GM18520 (cell line): ENCODE results near the gene ARFGAP1.
"Not testable (repeated sequence)": the region's sequence is repeated elsewhere in the genome, so short reads cannot be mapped to it uniquely, and the experiment has no call there.

ENCODE experiments used
- ATAC-seq: cut with Tn5 transposase; IDR thresholded peaks from one replicate; pipeline ENCODE4 v1.9.1; 2021; ENCODE audit not compliant: unreplicated experiment

The ARFGAP1 gene

DNA sequence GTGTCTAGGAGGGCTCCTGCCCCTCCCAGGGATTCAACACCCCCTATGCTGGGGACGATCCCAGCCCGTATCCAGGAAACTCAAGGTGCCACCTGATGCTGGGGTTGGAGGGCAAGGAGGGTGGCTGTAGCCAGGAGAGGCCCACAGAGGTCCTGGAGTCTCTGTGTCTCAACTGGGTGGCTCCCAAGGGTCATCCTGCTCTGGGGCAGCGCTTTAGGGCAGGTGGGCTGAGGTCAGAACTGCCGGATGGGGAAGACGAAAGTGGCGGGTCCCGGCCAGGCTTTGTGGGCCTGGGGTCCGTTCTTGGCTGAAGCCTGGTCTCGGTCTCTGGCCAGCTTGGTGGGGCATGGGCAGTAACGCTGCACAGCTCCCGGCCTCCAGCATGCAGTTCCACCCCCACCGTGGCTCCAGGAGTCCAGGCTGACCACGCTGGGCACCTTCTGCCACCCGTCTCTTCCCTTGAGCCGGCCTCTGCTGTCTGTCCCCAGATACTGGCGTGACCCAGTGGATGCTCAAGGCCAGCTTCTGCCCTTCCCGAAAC is 17.6 kb downstream of the ARFGAP1 start:
- ATAC-seq: no peak

DNA sequence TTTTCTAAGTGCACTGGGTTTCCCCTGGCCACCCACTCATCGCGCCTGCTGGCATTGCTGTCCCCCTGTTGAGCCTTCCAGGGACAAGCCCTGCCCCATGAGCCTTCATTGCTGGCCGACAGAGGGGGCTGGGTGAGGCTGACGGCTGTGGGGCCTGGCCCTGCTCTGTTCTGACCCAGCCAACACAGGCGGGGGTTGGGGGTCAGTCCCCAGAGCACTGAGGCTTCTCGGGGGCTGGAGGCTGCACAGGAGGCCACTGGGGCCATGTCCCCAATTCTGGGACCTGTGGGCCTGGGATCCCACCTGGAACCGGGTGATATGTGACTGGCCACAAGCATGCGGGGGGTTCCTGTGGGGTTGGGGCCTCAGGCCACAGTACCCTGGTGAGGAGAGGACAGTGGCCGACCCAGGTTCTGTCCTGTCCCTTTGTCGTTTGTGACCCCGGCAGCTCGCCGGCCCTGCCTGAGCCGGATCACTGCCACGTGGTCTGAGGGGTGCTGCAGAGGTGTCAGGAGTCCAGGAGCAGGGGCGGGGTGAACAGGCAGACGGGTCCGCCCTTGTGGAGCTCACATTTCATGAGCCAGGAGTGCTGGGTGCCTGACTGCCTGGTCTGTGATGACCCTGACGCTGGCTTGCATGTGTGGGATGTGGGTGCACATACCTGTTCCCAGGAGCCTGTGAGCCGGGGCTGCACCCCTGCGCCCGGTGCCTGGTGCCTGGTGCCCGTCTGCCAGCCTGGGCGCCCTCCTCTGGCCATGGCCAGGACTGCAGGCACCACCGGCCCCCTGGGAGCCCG is 18.3 kb downstream of the ARFGAP1 start:
- ATAC-seq: no peak

DNA sequence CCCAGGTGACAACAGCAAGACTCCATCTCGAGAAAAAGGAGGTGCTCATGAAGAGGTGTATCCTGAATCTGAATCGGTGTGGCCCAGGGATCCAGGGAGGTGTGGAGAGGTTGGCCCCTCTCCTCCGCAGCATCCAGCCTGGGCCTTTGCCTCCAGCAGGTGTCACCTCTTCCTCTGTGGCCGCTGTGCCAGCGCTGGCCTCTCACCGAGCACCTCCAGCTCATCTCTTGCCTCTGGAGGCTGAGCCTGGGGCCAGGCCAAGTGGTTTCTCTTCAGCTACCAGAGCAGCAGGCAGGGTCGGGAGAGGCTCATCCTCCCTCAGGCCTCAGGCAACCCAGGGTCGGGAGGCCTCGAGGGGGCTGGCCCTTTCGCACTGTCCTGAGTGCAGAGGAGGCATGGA is 19.2 kb downstream of the ARFGAP1 start:
- no peak for ATAC-seq

DNA sequence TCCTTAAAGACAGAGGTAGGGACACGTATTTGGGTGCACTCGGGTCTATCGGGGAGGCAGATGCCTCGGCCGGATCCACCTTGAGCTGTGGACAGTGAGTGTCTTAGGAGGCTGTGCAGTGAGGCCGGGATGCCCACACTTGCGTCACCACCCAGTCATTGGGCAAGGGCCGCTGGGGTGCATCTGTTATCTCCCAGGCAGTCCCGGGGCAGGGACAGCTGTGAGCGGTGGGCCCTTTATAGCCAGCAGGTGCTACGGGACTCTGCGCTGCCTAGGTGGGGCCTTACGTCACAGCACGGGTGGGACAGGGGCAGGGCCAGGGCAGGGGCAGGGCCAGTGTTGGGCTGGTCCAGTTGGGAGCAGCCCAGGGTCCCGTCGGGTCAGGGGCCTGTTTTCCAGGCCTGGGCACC is 19.7 kb downstream of the ARFGAP1 start:
- no peak for ATAC-seq

DNA sequence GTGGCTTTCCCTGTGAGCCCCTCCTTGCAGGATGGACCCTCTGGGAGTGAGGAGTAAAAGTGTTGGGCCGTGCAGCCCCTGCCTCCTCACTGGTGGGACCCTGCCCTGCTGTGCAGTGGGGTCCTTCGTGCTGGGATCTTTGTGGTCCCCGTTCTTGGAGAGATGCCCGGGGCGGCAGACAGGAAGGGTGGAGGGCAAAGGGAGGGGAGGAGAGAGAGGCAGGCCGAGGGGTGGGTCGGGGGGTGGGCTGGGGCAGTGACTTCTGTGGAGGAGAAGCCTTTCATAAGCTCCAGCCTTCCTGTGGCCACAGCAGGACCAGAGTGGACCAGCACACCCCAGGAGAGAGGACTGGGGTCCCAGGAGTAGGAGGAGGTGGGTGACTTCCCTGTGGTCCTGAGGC is 20.3 kb downstream of the ARFGAP1 start, which contains the start of gene COL20A1:
Gene COL20A1 (plus strand): TSS at position 283 of the 400 bp plus-strand sequence. CDS start 1,922 bp downstream, outside the sequence.
- no peak for ATAC-seq

DNA sequence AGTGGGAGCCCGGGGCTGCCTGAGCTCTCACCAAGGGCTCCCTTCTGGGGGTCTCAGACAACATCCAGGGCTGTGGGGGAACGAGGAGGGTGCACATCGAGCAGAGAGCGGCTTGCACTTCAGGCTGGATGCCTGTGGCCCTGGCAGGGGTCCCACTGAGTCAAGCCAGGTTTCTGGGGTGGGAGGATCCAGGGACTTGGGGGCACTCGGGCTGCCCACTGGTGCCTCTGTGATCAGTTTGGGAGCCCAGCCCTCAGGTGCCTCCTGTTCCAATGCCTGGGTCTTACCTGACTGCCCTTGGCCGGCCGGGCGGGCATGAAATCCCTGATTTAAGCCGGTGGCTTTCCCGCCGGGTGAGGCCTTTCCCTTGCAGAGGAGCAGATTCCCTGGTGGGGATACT is 20.8 kb downstream of the ARFGAP1 start:
- ATAC-seq: no peak

DNA sequence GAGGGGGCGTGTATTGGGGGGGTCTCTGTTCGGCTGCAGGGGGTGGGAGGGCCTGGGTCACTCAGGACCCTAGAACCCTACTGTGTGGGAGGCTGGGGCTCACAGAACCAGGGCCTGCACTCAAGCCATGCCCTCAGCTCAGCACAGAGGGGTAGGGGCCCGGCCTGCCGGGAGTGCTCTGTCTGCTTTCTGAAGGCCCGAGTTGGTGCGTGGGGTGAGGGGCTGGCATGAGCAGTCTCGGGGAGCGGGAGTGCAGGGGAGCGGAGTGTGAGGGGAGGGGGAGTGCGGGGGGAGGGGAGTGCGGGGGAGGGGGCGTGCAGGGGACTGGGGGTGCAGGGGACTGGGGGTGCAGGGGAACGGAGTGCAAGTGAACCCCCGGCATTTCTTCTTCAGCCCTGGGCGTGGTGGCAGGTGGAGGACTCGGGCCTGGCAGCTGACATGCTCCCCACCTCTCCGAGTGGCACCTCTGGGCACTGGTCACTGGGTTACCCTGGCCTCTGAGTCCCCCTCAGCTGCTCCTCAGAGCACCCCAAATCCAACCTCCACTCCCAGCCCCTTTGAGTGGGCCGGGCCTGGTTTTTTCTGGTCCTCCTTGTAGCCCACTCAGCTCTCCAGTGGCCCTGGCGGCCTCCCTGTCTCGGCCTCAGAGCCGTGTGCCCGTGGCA is 21.4 kb downstream of the ARFGAP1 start:
- ATAC-seq: no peak

DNA sequence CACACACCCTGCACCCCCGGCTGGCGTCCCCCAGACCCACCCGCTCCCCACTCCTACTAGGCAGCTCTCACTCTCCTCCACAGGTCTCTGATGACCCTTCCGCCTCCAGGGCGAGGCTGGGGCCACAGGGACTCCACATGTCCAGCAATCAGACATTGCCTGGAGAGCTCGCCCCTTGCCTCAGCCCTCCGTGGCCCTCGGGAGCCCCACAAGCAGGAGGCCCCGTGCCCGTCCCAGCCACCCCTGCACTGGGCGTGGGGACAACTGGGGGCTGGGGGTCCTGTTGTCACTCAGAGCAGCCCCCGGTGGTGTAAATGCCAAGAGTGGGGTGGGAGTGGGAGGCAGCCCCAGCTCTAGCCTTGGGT is 21.9 kb downstream of the ARFGAP1 start:
- ATAC-seq: no peak

DNA sequence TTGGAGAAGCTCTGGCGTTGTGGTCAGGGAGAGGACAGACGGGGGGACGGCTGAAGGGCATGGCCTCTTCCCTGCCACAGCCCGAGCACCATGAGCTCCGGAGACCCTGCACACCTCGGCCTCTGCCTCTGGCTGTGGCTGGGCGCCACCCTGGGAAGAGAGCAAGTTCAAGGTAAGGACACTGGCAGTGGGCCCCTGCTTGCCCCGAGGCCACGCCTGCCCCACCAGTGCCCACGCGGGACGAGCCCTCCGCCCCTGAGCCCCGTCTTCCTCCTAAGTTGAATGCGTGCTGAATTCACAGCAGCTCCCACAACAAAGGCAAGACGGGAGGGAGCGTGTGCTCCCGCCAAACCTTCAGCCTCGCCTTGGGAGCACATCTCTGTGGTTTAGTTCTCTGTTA is 22.4 kb downstream of the ARFGAP1 start:
- ATAC-seq: no peak

DNA sequence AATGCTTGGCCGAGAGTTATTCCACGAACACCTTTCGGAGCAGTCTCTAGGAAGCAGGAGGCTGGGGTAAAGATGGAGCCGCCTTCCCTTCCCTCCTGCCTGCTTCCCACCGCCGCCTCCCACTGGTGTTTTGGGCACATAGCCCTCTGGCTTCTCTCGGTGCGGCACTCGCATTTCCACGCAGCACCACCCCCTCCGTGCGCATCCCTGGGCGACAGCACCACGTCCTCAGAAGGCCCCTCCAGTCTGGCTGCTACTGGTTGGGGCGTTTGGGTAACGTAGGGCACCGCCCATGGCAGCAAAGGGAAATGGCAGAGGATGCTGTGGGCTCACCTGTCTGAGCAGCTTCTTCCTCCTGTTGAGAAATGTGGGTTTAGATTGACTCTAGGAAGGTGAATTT is 22.8 kb downstream of the ARFGAP1 start:
- no peak for ATAC-seq

DNA sequence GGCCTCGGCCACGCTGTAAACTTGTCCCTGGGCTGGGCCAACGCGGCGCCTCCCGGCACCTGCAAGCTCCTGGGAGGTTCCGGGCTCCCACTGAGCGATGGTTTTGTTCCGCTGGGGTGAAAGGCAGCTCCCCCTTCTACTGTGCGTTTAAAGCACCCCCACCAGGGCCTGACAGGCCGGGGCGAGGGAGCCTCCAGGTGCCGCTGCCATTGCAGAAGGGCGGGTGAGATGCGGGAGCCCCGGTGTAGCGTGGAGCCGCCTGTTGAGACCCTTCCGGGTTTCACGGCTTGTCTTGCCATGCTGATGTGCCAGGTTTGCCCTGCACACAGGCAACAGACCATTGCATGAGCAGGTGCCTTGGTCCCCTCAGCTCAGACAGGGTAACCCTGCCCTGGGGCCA is 23.2 kb downstream of the ARFGAP1 start:
- ATAC-seq: no peak

DNA sequence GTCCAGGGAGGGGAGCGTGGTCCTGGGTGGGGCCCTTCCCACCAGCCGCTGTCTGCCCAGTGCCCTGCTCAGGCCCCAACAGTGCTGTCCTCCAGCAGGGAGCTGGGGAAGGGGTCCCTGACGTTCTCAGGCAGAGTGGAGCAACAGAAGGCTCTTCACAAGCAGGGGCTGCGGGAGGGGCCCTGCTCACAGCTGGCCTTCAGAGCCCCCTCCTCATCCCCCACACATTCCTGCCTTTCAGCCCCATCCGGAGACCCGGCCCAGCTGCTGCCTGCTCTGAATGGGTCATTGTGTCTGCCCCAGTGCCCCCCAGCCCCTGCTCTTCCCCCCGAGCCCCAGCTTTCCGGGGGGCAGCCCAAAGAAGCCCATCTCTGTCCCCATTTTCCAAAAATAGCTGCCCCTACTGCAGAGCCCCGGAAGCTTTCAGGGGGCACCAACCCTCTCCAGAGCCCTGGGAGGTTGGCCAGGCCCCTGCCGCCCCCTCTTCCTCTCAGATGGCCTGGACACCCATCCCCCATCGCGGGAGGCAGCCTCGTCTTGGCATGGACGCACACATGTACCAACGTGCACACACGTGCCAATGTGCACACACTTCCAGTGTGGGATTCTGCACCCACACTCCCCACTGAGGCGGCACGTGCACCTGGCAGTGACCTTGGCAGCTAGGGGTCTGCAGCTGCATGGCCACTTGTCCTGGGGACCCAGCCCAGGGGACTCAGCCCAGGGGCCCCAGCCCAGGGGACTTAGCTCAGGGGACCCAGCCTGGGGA is 24.1 kb downstream of the ARFGAP1 start:
- ATAC-seq: no peak

DNA sequence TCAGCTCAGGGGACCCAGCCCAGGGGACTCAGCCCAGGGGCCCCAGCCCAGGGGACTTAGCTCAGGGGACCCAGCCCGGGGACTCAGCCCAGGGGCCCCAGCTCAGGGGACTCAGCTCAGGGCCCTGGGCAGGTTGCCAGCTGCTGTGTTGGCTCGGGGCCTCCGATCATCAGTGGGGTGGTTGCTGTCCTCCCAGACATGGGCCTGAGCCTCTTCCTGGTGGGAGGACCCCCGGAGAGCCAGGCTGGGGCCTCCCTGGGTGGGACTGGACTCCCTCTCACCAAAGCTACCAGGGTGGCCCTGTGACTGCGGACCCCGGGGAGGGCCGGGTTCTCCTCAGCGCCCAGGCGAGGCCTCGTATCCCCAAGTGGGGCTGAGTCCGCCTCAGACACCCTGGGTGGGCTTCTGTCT is 24.8 kb downstream of the ARFGAP1 start:
- ATAC-seq: no peak

DNA sequence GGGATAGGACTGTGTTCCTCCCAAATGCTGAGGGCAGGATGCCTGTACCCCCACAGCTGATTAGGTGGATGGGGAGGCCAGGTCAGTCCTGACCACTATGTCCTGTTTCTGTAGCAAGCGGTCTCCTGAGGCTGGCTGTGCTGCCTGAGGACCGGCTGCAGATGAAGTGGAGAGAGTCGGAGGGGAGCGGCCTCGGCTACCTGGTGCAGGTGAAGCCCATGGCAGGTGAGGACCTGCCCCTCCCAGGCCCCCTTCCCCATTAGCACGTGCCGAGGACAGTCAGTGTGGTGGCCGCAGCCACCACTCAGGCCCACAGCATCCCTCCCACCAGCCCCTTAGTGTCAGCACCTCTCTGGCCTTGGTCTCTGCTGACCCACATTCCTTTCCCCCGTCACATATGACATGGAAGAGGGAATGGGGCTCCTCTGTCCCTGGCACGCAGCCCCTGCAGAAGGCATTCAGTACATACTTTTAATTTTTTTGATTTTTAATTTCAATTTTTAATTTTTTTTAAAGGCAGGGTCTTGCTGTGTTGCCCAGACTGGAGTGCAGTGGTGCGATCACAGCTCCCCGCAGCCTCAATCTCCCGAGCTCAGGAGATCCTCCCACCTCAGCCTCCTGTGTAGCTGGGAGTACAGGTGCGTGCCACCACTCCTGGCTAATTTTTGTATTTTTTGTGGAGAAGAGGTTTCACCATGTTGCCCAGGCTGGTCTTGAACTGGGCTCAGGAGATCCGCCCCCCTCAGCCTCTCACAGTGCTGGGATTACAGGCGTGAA is 25.4 kb downstream of the ARFGAP1 start:
- no peak for ATAC-seq

DNA sequence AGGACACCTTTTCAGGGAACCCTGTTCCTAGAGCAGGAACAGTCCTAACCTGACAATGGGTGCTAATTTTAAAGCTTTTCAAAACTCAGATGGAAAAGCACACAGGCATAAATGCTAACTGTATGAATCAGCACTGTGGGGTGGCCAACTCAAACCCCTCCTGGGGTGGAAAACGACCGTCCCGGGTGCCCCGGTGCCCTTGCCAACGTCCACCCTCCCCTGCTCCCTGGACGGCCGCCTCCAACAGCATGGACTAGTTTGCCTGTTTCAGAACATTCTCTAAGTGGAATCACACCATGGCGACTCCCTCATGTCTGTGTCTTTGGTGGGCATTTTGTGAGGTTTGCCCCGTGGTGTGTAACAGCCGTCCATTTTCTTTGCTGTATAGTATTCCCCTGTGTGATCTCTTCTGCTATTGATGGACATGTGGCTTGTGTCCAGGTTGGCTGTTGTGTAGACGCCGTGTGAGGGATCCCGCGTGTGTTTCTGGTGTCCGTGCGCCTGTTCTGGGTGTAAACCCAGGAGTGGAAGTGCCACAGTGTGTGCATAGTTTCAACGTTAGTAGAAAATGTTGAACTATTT is 26.2 kb downstream of the ARFGAP1 start:
- ATAC-seq: no peak

DNA sequence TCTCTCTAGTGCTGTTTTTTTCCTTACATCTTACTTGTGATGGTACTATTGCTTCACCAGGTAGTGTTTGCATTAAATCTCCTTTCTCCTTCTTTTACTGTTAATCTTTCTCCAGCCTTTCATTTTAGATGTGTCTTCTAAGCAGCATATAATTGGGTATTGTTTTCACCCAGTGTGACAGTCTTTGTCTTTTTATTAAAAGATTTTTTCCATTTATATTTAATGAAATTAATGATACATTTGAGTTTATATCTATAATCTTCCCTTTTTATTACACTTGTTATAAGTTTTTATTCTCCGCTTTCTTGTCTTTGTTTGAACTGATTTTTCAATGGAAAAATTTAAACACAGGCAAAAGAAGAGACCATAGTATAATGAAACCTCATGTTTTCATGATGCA is 29.1 kb downstream of the ARFGAP1 start:
- no peak for ATAC-seq

DNA sequence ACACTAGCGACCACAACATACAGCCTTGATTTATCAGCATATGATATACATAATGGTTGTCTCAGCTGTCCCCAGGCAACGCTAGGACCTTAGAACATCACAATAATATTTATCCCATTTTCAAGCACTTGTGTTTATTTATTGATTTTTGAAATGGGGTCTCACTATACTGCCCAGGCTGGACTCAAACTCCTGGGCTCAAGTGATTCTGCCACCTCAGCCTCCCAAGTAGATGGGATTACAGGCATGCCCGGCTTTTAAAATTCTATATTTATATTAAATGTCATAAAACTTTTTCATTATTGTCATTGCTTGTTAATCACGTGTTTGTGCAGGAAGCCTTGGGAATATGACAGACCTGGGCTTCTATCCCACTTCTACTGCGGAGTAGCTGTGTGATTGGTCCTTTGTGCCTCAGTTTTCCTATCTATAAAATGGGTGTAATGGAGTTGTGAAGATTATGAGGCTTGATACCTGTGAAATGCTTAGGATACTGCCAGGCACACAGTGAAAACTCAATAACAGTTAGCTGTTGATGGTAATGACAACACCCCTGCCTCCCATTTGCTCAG is 30.6 kb downstream of the ARFGAP1 start:
- ATAC-seq: no peak

DNA sequence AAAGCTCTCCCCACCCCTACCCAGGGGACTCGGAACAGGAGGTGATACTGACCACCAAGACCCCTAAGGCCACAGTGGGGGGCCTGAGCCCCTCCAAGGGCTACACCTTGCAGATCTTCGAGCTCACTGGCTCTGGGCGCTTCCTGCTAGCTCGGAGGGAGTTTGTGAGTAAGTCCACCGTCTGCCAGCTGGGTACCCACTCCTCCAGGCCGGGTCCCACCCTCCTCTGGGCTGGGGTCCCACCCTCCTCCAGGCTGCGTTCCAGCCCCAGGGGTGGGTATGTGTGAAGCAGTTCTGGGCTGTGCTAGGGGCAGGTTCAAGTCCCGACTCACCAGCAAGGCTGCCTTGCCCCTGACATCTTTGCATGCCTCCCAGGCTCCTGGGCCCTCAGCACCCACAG is 32.8 kb downstream of the ARFGAP1 start:
- ATAC-seq: no peak

DNA sequence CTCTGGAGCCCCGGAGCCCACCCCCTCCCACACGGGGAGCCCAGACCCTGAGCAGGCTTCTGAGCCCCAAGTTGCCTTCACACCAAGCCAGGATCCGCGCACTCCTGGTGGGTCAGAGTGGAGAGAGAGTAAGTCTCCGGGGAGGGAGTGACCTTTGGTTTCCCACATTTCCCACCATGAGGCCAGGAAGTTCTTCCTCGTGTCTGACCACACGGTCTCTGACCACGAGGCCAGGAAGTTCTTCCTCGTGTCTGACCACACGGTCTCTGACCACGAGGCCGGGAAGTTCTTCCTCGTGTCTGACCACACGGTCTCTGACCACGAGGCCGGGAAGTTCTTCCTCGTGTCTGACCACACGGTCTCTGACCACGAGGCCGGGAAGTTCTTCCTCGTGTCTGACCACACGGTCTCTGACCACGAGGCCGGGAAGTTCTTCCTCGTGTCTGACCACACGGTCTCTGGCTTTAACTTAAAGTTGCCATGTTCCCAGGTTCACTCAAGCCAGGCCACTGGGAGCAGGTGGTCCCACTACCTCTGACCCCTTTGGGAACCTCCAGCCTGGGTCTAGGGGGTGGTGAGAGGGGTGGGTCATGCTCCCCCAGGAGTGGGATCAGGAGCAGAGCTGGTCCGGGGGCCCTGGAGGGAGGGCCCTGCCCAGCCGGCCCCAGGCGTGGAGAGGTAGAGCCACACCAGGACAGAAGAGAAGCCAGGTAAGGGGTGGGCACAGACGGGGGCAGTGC is 33.5 kb downstream of the ARFGAP1 start:
- ATAC-seq: not testable (repeated sequence)
